ENCODE measurements around the gene DEAF1.
"Not testable (repeated sequence)": the region's sequence is repeated elsewhere in the genome, so short reads cannot be mapped to it uniquely, and the experiment has no call there.

DEAF1 gene

GRCh38 chr11:678297-678696 lies 16.7 kb downstream of the DEAF1 start:
- ATAC-seq = no peak

DNA sequence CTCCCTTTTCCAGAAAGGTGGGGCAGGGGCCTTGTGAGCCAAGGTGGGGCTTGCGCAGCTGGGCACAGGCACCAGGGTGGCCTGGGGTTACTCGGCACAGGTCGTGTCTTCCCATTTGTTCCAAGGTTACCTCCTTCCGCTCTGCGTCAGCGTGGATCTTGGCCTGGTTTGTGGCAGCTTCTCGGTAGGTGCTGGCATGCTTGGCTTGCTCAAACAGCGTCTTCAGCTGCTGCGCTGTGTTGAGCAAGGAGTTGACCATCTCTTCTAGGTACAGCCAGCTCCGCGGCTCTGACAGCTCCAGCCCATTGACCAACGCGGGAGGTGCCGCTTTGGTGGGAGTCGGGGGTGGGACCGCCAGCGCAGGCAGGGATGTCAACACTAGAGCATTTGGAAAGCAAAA lies 20.6 kb downstream of the DEAF1 start:
- no peak for ATAC-seq

DNA sequence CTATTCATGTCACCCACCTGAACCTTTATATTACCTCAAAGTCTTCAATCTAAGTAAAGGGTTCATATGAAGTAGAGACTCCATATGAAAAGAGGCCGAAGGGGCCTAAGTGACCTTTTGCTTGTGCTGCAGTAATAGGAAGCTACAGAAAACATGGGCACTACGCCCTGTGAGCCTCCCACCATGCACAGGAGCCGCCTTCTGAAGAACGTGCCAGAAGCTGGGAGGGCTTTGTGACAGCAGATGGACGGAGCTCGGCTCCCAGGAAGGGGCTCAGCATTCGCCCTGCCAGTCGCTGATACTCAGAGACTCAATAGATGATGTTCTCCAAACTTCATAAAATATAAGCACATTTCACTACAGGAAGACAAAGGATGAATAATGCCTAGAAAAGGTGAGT lies 21.2 kb downstream of the DEAF1 start:
- ATAC-seq = no peak

DNA sequence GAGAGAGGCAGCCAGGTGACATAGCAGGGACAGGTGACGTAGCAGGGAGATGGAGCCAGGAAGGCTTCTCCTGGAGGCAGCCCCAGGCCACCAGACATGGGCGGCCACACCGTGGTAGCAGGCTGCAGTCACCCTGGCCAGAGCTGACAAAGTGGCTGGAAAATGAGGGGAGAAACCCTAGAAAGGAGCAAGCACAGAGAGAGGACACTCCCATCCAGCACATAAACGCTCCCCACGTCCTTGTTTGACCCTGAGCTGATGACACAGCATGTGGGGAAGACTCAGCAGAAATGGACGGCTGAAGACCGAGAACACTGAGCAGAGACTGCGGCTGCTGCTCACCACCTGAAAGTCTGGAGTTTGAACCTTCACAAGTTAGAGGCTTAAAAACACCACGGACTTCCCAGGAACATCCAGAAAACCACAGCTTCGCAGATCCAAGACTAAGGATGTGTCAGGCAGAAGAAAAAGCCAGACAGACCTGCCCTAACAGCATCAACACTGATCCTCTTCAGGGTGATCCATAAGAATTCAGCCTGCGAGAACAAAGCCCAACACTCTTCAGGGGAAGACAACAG lies 29.2 kb downstream of the DEAF1 start:
- ATAC-seq = no peak

GRCh38 chr11:665062-665703 lies 29.8 kb downstream of the DEAF1 start:
- no peak for ATAC-seq

- ATAC-seq = peak; percentile 49 to 55
These were observed 32.2 kb downstream of the DEAF1 start for GRCh38 chr11:662689-663274.

GRCh38 chr11:660681-661444 lies 34.2 kb downstream of the DEAF1 start:
- no peak for ATAC-seq

DNA sequence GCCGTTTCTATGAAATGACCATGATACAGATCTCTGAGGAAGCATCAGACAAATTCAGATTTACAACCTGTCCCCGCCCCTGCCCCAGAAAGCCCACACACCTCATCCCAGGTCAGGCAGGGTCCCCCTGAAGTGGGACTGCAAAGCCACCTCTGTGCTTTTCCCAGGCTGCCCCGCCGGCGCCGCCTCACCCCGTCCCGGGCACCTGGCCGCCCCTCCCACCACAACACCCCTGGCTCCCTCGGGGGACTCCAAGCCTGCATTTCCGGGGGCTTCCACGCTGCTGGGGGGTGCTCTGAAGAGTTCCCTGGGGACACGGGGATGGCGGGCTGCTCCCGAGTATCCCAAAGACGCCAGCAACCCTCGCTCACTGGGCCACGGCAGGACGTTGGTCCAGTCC lies 34.7 kb downstream of the DEAF1 start:
- ATAC-seq = no peak

- no peak for ATAC-seq
These were observed 35.4 kb downstream of the DEAF1 start for GRCh38 chr11:659532-660085.

DNA sequence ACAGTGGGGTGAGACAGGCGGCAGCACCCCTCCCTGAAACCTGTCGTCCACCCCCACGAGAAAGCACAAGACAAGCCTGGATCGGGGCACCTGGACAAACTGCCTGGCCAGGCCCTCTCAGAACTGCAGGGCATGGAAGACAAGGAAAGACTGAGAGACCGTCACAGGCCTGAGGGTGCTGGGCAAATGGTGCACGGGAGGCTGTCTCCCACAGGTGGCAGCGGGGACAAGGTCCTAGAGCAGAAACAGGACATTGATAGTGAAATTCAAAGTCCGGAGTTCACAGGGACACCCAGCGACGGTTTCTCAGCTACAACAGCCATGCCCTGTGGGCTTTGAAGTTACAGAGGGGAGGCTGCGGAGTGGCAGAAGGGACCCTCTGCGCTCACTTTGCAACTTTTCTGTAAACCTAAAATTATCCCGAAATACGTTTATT lies 37.3 kb downstream of the DEAF1 start:
- no peak for ATAC-seq

- no peak for ATAC-seq
These were observed 38.2 kb downstream of the DEAF1 start for GRCh38 chr11:656866-657265.

DNA sequence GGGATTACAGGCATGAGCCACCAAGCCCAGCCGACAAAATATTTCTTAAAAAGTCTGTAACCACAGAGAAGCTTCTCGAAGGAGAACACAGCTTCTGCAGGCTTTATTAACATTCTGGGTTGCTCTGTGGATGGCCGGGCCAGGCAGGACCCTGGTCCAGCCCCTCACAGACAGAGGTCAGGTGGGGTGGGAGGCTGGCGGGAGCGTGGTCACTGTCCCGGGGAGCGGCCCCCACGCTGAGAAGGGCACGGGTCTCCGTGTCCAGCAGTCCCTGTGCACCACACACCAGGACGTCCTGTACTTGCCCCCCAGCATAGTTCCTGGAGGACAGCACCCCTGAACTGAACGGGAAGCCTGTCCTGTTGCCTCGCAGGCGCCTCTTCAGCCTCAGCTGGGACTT lies 38.6 kb downstream of the DEAF1 start:
- ATAC-seq = no peak

DNA sequence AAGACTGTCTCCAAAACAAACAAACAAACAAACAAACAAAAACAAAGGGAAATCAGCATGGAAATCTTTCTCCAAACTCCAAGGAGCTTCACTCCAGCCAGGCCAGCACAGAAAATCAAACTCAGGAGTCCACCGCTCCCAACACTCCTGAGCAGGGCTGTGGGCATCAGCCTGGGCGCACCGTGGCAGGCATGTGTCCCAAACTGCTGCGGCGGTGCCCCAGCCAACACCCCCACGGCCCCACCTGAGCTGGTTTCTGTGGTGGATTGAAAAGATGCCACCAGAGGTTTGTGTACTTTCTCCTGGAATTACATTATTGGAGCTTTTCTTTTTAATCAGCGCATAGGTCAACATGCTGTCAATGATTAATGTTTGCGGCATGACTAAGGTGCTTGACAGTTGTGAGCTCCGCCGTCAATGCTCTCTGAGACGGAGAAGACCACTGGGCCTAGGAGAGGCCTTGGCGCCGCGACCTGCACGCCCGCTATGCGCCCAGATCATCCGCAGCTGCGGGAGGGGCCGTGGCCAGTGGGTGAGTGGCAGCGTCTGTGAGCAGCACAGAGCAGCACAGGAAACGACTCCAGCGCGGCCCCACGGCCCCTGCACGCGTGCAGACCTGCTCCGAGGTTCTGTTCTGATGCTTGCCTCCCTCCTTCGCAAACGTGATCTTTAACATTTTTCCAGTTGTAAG lies 39.8 kb downstream of the DEAF1 start:
- no peak for ATAC-seq

DNA sequence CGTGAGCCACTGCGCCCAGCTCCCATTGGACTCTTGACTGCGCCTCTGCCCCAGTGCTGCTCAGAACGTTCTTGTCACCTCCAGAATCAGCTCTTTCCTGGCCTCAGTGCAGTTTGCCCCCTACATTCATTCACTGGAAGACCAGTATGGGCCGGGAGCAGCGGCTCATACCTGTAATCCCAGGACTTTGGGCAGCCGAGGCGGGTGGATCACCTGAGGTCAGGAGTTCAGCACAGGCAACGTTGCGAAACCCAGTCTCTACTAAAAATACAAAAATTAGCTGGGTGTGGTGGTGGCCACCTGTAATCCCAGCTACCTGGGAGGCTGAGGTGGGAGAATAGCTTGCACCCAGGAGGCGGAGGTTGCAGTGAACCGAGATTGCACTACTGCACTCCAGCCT lies 40.6 kb downstream of the DEAF1 start:
- ATAC-seq = not testable (repeated sequence)

GRCh38 chr11:653837-654236 lies 41.2 kb downstream of the DEAF1 start:
- no peak for ATAC-seq

- not testable (repeated sequence) for ATAC-seq
These were observed 41.9 kb downstream of the DEAF1 start for GRCh38 chr11:653136-653535.

DNA sequence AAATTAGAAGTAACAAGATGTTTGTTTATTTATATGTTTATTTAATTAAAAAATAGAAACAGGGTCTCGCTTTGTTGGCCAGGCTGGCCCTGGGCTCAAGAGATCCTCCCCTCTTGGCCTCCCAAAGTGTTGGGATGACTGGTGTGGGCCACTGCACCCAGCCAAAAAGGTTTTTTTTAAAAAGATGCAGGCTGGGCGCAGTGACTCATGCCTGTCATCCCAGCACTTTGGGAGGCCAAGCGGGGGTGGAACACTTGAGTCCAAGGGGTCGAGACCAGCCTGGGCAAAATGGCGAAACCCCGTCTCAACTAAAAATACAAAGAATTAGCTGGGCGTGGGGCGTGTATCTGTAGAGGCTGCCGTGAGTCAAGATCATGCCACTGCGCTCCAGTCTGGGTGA lies 44.5 kb downstream of the DEAF1 start:
- ATAC-seq = no peak

- ATAC-seq = not testable (repeated sequence)
These were observed 47.3 kb downstream of the DEAF1 start for GRCh38 chr11:647672-648158.

- no peak for ATAC-seq
These were observed 48.8 kb downstream of the DEAF1 start for GRCh38 chr11:646214-646613.

DNA sequence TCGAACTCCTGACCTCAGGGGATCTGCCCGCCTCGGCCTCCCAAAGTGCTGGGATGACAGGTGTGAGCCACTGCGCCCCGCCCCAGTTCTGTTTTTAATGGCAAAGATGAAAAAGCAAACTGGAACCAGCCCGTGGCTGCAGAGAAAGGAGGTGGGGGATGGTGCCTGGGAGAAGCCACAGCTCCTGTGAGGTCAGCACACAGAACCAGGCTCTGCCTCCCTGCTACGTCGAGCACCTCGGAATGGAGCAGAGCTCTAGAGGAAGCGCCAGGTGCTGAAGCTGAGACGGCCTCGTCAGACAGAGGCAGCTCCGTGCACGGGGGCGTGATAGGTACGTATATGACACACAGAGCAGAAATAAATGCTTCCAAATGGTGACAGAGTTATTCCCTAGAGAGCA lies 49.5 kb downstream of the DEAF1 start:
- ATAC-seq = no peak

- no peak for ATAC-seq
These were observed 50.9 kb downstream of the DEAF1 start for GRCh38 chr11:643849-644738.

GRCh38 chr11:643366-643765 lies 51.7 kb downstream of the DEAF1 start:
- ATAC-seq = no peak

Measured in activated CD4-positive, CD25-positive, alpha-beta regulatory T cell treated with anti-CD3 and anti-CD28 coated beads, Interleukin-2, amount 50 U/mL, for 24 hours (primary cell).